Body of pancreas (tissue), 4 donors: ENCODE measurements around the gene DLG2. TPM values are rescaled to one million over a fixed set of nuclear protein-coding genes. Genes with fewer than 3 reads are reported as not detected.
"Not testable (repeated sequence)": the region's sequence is repeated elsewhere in the genome, so short reads cannot be mapped to it uniquely, and the experiment has no call there.

Experiments
- ATAC-seq: fragments of 150-250 bp; one replicate; pipeline ENCODE4 v1.9.1; 2016
- DNase-seq, 4 donors: peaks; one replicate each; pipeline ENCODE4 v3.0.0-alpha.2; 2019
- H3K27ac ChIP-seq, 4 donors: fragments of 200-600 bp; sonication (generic); 1 replicate in 3 of 4; 2 replicates in 1 of 4; pipeline versions ENCODE4 v1.5.1 to v1.6.1; 2016 to 2019; ENCODE audit warnings: mild to moderate bottlenecking in 1 of 4, mixed read lengths in 1 of 4, moderate library complexity in 1 of 4
- H3K27me3 ChIP-seq, 2 donors: fragments of 200-600 bp; sonication (generic); one replicate each; pipeline ENCODE4 v1.6.0; 2016; ENCODE audit warnings: mild to moderate bottlenecking in 1 of 2
- H3K36me3 ChIP-seq, 2 donors: fragments of 200-600 bp; sonication (generic); replicated peaks in 1 of 2; 2 replicates each; pipeline ENCODE4 v1.5.1; 2016; ENCODE audit warnings: low read depth in 2 of 2; ENCODE audit not compliant: insufficient read depth in 1 of 2
- H3K4me1 ChIP-seq: fragments of 200-600 bp; sonication (generic); one replicate; pipeline ENCODE4 v1.6.0; 2016
- H3K4me3 ChIP-seq, 2 donors: fragments of 200-600 bp; sonication (generic); 1 replicate in 1 of 2; 2 replicates in 1 of 2; pipeline ENCODE4 v1.5.1; 2016 to 2019
- H3K9me3 ChIP-seq, 3 donors: fragments of 200-600 bp; sonication (generic); 1 replicate in 2 of 3; 2 replicates in 1 of 3; pipeline ENCODE4 v1.5.1; 2016
- POLR2A ChIP-seq, 3 donors: fragments of 450-650 bp; IDR thresholded peaks; one replicate each; pipeline ENCODE4 v1.6.1; 2016; ENCODE audit warnings: antibody characterized with exemption in 3 of 3, mild to moderate bottlenecking in 2 of 3
- WGBS, 2 donors: methylation state at CpG; one replicate each; pipeline ENCODE4 v1.1.5; 2017; 5-methylcytosine and 5-hydroxymethylcytosine counted together
- intact Hi-C: fragments of 100-400 bp; cut with DNase I; formaldehyde crosslinking; loops from one replicate; pipeline ENCODE4 v1.15.1; 2023
- total RNA-seq, 2 donors: library from RNA; depleted of rRNA; stranded (reverse); fragments of >200 nt; gene quantifications; one replicate each; pipeline ENCODE4 v1.1.0, GENCODE V29; 2016
- TF ChIP-seq, protein P1 (sequence below), 7 experiments: fragments of 450-650 bp in 4 of 7; fragments of 200-600 bp in 3 of 7; sonication (generic) in 3 of 7; IDR thresholded peaks; one replicate each; pipeline ENCODE4 v1.5.1; 2016 to 2019; ENCODE audit warnings: antibody characterized with exemption in 7 of 7

DLG2 gene
- total RNA-seq, 2 donors from 2014 or later, result 6.0 to 13.2 TPM

DNA sequence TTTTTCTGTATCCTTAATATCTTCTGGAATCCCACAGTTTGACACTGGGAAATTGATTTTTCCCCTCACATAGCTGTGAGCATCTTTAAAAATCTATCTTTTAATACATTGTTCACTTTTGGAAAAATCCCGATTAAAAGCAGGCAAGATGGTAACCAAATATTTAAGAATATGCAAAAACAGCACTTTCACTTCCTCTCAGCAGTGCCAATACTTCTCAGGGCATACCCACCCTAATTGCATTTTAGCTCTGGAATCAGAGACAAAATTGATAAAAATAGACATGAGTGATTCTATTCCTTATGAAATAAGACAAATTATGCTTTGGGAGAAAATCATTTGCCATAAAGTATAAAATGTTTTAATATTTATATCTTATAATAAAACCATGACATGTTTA is 2172.5 kb downstream of the DLG2 start:
- H3K27ac ChIP-seq, result no peak overlapping the region
- ATAC-seq (no peak), DNase-seq (no peak)
- TF ChIP-seq, protein P1, sequence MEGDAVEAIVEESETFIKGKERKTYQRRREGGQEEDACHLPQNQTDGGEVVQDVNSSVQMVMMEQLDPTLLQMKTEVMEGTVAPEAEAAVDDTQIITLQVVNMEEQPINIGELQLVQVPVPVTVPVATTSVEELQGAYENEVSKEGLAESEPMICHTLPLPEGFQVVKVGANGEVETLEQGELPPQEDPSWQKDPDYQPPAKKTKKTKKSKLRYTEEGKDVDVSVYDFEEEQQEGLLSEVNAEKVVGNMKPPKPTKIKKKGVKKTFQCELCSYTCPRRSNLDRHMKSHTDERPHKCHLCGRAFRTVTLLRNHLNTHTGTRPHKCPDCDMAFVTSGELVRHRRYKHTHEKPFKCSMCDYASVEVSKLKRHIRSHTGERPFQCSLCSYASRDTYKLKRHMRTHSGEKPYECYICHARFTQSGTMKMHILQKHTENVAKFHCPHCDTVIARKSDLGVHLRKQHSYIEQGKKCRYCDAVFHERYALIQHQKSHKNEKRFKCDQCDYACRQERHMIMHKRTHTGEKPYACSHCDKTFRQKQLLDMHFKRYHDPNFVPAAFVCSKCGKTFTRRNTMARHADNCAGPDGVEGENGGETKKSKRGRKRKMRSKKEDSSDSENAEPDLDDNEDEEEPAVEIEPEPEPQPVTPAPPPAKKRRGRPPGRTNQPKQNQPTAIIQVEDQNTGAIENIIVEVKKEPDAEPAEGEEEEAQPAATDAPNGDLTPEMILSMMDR (IDR thresholded peaks at IDR 0.05), result no peak
- no peak for TF ChIP-seq POLR2A (IDR thresholded peaks at IDR 0.05)
- H3K4me3 ChIP-seq, result no peak overlapping the region
- no peaks in the 10 kb centered on the region for H3K27me3 ChIP-seq
- intact Hi-C loops, result no loop called here
- no peaks in the 10 kb centered on the region for H3K9me3 ChIP-seq
- 81 to 83% methylated on average over 1 of the region's 1 CpG for WGBS, 2 donors
- no peaks in the 10 kb centered on the region for H3K4me1 ChIP-seq
- no peaks in the 10 kb centered on the region for H3K36me3 ChIP-seq

DNA sequence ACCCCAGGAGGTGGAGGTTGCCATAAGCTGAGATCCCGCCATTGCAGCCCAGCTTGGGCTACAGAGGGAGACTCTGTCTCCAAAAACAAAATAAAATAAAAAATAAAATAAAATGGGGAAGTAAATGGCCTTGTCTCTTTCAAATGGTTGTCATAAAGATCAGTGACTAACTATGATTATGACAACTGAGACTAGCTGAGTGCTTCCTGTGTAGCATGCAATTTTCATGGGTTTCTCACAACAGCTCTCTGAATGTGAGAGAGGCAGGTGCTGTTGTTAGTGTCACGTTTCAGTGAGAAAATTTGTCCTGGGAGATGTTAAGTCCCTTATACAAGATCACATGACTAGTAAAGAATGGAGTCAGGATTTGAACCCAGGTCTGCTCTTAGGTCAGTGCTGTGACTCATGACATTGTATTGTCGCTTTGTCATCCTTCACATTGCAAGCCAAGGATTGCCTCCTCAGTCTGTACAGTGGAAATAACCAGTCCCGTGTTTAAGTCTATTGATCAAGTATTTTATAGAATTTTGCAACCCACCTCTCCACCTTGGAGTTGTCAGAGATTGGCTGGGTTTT is 2177.7 kb downstream of the DLG2 start:
- H3K4me1 ChIP-seq, result no peaks in the 10 kb centered on the region
- no peaks in the 10 kb centered on the region for H3K27me3 ChIP-seq
- 85% methylated on average over 4 of the region's 4 CpGs for WGBS, 2 donors
- TF ChIP-seq POLR2A (IDR thresholded peaks at IDR 0.05), result no peak
- TF ChIP-seq, protein P1 (IDR thresholded peaks at IDR 0.05), result no peak
- intact Hi-C loops, result no loop called here
- H3K27ac ChIP-seq, result no peak overlapping the region
- no peaks in the 10 kb centered on the region for H3K9me3 ChIP-seq
- ATAC-seq (no peak), DNase-seq (no peak)
- H3K4me3 ChIP-seq, result no peak overlapping the region
- no peaks in the 10 kb centered on the region for H3K36me3 ChIP-seq

DNA sequence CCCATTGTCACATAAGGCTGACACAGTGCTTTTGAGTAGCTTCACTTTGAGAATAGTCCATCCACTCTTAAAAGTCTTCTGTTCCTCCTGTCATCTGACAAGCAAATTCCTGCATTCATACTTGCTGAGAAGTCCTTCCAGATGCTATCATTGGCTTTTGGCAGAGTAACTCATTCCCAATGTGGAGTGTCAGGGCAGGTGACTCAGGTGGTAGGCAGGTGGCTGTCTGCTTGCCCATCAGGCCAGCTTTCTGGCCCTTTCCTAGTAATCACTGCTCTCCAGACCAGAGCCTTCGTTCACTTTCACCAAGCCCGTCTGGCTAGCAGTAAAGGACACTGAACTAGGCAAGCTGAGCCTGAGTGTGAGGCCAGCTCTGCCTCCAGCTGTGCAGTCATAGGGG is 2178.5 kb downstream of the DLG2 start:
- intact Hi-C loops, result no loop called here
- WGBS, 2 donors, result 100% methylated on average over 2 of the region's 2 CpGs
- Histone ChIP-seq H3K9me3 (no peaks in the 10 kb centered on the region), H3K27me3 (no peaks in the 10 kb centered on the region), H3K4me3 (no peak overlapping the region), H3K4me1 (no peaks in the 10 kb centered on the region), H3K27ac (no peak overlapping the region), H3K36me3 (no peaks in the 10 kb centered on the region)
- DNase-seq (no peak), ATAC-seq (no peak)
- no peak for TF ChIP-seq POLR2A (IDR thresholded peaks at IDR 0.05)
- TF ChIP-seq, protein P1 (IDR thresholded peaks at IDR 0.05), result no peak

DNA sequence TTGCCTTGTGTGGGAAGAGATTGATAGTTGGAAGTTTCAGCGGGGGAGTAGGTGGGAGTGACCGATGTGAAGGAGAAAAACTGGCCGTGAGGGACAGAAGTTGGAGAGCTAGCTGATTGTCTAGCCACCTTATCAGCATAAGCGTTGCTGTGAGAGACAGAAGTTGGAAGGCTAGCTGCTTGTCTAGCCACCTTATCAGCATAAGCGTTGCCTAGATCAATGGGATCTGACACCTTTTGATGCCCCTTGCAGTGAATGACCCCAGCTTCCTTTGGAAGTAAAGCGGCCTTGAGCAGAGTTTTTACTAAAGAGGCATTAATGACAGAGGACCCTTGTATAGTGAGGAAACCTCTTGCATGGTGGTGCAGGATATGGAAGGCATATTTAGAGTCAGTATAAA is 2183.3 kb downstream of the DLG2 start:
- H3K36me3 ChIP-seq, intact Hi-C loops, DNase-seq, H3K9me3 ChIP-seq, ATAC-seq, H3K4me3 ChIP-seq, H3K27me3 ChIP-seq, H3K4me1 ChIP-seq, H3K27ac ChIP-seq: not testable (repeated sequence)
- 25 to 28% methylated on average over 6 of the region's 6 CpGs for WGBS, 2 donors

DNA sequence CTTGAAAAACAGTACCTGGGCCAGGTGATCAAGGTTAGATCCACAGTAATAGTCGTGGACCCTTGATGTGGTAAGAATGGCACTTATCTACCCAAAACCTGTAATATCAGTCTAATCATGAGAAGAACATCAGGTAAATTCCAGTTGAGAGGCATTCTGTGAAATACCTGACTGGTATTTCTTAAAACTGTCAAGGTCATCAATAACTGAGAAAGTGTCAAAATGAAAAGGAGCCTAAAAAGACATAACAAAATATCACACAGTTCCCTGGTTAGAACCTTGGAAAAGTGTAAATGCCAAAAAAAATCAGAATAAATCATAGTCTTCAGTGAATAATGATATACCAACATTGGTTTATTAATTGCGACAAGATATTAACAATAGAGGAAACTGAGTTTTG is 2185.5 kb downstream of the DLG2 start:
- H3K4me3 ChIP-seq, result no peak overlapping the region
- 80 to 82% methylated on average over 2 of the region's 2 CpGs for WGBS, 2 donors
- intact Hi-C loops, result no loop called here
- no peaks in the 10 kb centered on the region for H3K9me3 ChIP-seq
- TF ChIP-seq, protein P1 (IDR thresholded peaks at IDR 0.05), result no peak
- TF ChIP-seq POLR2A (IDR thresholded peaks at IDR 0.05), result no peak
- DNase-seq, result no peak
- no peaks in the 10 kb centered on the region for H3K27me3 ChIP-seq
- no peak overlapping the region for H3K27ac ChIP-seq
- H3K36me3 ChIP-seq, result no peaks in the 10 kb centered on the region
- ATAC-seq, result no peak
- H3K4me1 ChIP-seq, result no peaks in the 10 kb centered on the region
